Upper lobe of left lung (tissue), 6 donors: ENCODE results near the gene ETNK1. TPM values are rescaled to one million over a fixed set of nuclear protein-coding genes. Genes with fewer than 3 reads are reported as not detected.

Source experiments
- ATAC-seq, 2 donors: fragments of 200-7000 bp; cut with Tn5 transposase; one replicate each; pipeline ENCODE4 v1.9.1; 2022; ENCODE audit warnings: mild to moderate bottlenecking in 2 of 2, moderate library complexity in 2 of 2; ENCODE audit not compliant: low FRiP score in 2 of 2
- DNase-seq, 2 donors: peaks; one replicate each; pipeline ENCODE4 v3.0.0-alpha.2; 2019 to 2020
- H3K27ac ChIP-seq, 4 donors: fragments of 200-600 bp; sonication (generic); one replicate each; pipeline ENCODE4 v1.5.1; 2016 to 2019
- H3K27me3 ChIP-seq, 4 donors: fragments of 200-600 bp; sonication (generic); one replicate each; pipeline ENCODE4 v1.5.1; 2017 to 2019
- H3K36me3 ChIP-seq, 4 donors: fragments of 200-600 bp; sonication (generic); one replicate each; pipeline ENCODE4 v1.5.1; 2016 to 2019
- H3K4me1 ChIP-seq, 4 donors: fragments of 200-600 bp; sonication (generic); one replicate each; pipeline ENCODE4 v1.5.1; 2018 to 2019
- H3K4me3 ChIP-seq, 4 donors: fragments of 200-600 bp; sonication (generic); one replicate each; pipeline ENCODE4 v1.5.1; 2017 to 2019; ENCODE audit warnings: mild to moderate bottlenecking in 2 of 4, moderate library complexity in 1 of 4
- H3K9me3 ChIP-seq, 4 donors: fragments of 200-600 bp; sonication (generic); one replicate each; pipeline ENCODE4 v1.5.1; 2018 to 2019
- EP300 ChIP-seq, 4 donors: sonication (generic); formaldehyde crosslinking; IDR thresholded peaks; one replicate each; pipeline ENCODE4 v1.5.1; 2017; ENCODE audit warnings: antibody characterized with exemption in 4 of 4, control low read depth in 2 of 4
- POLR2A ChIP-seq, 4 donors: fragments of 450-650 bp; IDR thresholded peaks; one replicate each; pipeline ENCODE4 v1.5.1; 2016 to 2017; ENCODE audit warnings: antibody characterized with exemption in 4 of 4, mild to moderate bottlenecking in 2 of 4
- POLR2AphosphoS5 ChIP-seq, 2 donors: sonication (generic); formaldehyde crosslinking; IDR thresholded peaks; one replicate each; pipeline ENCODE4 v1.5.1; 2017; ENCODE audit warnings: antibody characterized with exemption in 2 of 2
- WGBS, 2 donors: methylation state at CpG; one replicate each; pipeline ENCODE4 v1.1.5; 2017 to 2018; 5-methylcytosine and 5-hydroxymethylcytosine counted together
- total RNA-seq, 6 donors: library from RNA; depleted of rRNA in 4 of 6; stranded (reverse); fragments of >200 nt in 4 of 6; gene quantifications; one replicate each; pipeline versions ENCODE4 v1.1.0 to v1.2.1, GENCODE V29; 2016 to 2021
- TF ChIP-seq, protein P1 (sequence below), 6 experiments: fragments of 450-650 bp in 4 of 6; fragments of 200-600 bp in 2 of 6; sonication (generic) in 2 of 6; IDR thresholded peaks; one replicate each; pipeline ENCODE4 v1.5.1; 2016 to 2019; ENCODE audit warnings: antibody characterized with exemption in 6 of 6
- donor health status: DM: no; HTN: no; CAD: no; lungs with moderate emphysema.
- donor health status: DM: no; HTN: yes; CAD: no; lungs with severe emphysema.

The ETNK1 gene
- total RNA-seq, 6 donors from 2014 or later, result 17.2 to 69.7 (median 47.5) TPM

DNA sequence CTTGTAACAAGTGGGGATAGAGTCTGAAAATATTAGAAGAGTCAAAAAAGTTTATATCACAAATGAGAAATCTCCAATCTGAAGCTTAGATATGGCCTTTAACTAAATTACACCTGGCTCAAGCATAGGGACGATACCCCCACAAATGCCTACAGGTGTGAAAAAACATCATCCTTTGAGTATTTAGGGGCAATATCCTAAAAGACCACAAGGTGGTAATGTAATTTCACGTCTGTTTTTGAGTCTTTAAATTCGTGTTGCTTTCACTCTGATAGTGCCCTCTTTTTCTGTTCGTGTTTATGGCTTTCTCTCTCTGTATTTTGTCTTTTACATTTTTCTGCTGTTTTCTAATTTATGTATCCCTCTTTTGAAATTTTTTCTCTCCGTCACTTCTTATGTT, 84.3 kb downstream of the ETNK1 start:
- H3K27ac ChIP-seq, result no peak overlapping the region
- H3K36me3 ChIP-seq, result no peaks in the 10 kb centered on the region
- H3K4me3 ChIP-seq, result no peak overlapping the region
- no peaks in the 10 kb centered on the region for H3K27me3 ChIP-seq
- WGBS, 2 donors, result 33 to 35% methylated on average over 5 of the region's 5 CpGs
- no peaks in the 10 kb centered on the region for H3K9me3 ChIP-seq
- DNase-seq (no peak), ATAC-seq (no peak)
- H3K4me1 ChIP-seq, result no peaks in the 10 kb centered on the region
- TF ChIP-seq, protein P1, sequence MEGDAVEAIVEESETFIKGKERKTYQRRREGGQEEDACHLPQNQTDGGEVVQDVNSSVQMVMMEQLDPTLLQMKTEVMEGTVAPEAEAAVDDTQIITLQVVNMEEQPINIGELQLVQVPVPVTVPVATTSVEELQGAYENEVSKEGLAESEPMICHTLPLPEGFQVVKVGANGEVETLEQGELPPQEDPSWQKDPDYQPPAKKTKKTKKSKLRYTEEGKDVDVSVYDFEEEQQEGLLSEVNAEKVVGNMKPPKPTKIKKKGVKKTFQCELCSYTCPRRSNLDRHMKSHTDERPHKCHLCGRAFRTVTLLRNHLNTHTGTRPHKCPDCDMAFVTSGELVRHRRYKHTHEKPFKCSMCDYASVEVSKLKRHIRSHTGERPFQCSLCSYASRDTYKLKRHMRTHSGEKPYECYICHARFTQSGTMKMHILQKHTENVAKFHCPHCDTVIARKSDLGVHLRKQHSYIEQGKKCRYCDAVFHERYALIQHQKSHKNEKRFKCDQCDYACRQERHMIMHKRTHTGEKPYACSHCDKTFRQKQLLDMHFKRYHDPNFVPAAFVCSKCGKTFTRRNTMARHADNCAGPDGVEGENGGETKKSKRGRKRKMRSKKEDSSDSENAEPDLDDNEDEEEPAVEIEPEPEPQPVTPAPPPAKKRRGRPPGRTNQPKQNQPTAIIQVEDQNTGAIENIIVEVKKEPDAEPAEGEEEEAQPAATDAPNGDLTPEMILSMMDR (IDR thresholded peaks at IDR 0.05), result peak in 3 of 6 experiments; percentile 32 to 39 (median 34)
- no peak for TF ChIP-seq EP300 (IDR thresholded peaks at IDR 0.05)
- no peak for TF ChIP-seq POLR2AphosphoS5 (IDR thresholded peaks at IDR 0.05)
- TF ChIP-seq POLR2A (IDR thresholded peaks at IDR 0.05), result no peak

DNA sequence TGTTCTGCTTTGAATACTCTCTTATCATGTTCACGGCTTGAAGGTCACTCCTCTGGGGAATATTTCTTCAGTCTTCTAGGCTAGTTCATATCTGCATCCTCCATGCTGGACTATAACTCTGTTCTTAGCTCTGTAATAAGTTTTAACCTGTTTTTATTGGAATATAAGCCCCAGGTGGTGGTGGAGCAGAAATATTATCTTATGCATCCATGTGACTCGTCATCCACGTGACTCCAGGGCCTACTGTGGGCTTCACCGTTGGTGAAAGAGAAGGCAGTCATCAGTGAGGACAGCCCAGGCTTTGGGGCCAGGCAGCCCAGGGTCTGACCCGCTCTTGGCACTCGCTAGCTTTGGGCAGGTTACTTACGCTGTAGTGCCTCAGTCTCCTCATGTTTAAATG, 87.1 kb downstream of the ETNK1 start:
- Histone ChIP-seq H3K4me3 (no peak overlapping the region), H3K9me3 (no peaks in the 10 kb centered on the region), H3K27me3 (no peaks in the 10 kb centered on the region), H3K36me3 (no peaks in the 10 kb centered on the region), H3K27ac (no peak overlapping the region), H3K4me1 (no peaks in the 10 kb centered on the region)
- no peak for ATAC-seq
- TF ChIP-seq POLR2A (IDR thresholded peaks at IDR 0.05), result no peak
- DNase-seq, result peak in 1 of 2 donors; percentile 10
- WGBS, 2 donors, result 82 to 83% methylated on average over 7 of the region's 7 CpGs

DNA sequence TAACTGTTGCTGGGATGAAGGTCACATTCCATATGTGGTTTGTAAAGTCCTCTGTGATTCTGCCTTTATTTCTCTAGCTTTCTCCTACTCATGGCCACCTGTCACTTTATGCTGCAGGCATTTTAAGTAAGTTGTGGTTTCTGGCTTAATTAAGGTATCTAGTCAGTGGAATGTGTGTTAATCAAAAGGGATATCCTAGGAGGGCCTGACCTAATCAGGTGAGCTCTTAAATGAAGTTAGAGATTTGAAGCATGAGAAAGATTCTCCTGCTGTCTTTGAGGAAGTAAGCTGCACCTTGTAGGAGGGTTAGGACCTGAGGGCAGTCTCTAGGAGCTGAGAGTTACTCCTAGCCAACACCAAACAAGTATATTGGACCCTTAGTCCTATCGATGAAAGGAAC, 90.3 kb downstream of the ETNK1 start:
- no peak for TF ChIP-seq EP300 (IDR thresholded peaks at IDR 0.05)
- no peak for TF ChIP-seq POLR2A (IDR thresholded peaks at IDR 0.05)
- TF ChIP-seq, protein P1 (IDR thresholded peaks at IDR 0.05), result no peak
- TF ChIP-seq POLR2AphosphoS5 (IDR thresholded peaks at IDR 0.05), result no peak
- Histone ChIP-seq H3K4me1 (no peaks in the 10 kb centered on the region), H3K27me3 (no peaks in the 10 kb centered on the region), H3K36me3 (no peaks in the 10 kb centered on the region), H3K4me3 (no peak overlapping the region), H3K9me3 (no peaks in the 10 kb centered on the region), H3K27ac (no peak overlapping the region)
- ATAC-seq (no peak), DNase-seq (no peak)
- WGBS, 2 donors, result 95 to 100% methylated on average over 1 of the region's 1 CpG

DNA sequence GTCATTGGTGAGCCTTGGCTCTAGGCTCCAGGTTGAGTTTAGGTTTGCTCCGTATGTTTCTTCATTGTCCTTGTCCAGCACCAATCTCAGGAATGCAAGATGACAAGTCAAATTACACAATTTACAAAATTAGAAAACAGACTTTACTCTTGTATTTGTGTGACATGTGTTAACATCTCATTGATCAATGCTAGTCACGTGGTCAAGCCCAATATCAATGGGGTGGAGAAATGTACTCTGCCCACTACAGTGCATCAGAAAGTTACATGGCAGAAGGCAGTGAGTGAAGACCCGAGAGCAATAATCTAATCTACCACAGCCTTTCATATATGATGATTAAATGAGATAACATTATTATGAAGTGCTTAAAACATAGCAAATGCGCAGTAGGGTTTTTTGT, 94.8 kb downstream of the ETNK1 start:
- WGBS, 2 donors, result 90 to 91% methylated on average over 4 of the region's 4 CpGs
- ATAC-seq (no peak), DNase-seq (no peak)
- TF ChIP-seq POLR2AphosphoS5 (IDR thresholded peaks at IDR 0.05) (no peak), POLR2A (IDR thresholded peaks at IDR 0.05) (no peak), EP300 (IDR thresholded peaks at IDR 0.05) (no peak)
- TF ChIP-seq, protein P1 (IDR thresholded peaks at IDR 0.05), result no peak
- no peaks in the 10 kb centered on the region for H3K9me3 ChIP-seq
- no peak overlapping the region for H3K4me3 ChIP-seq
- no peaks in the 10 kb centered on the region for H3K27me3 ChIP-seq
- H3K4me1 ChIP-seq, result no peaks in the 10 kb centered on the region
- H3K36me3 ChIP-seq, result no peaks in the 10 kb centered on the region
- H3K27ac ChIP-seq, result no peak overlapping the region

DNA sequence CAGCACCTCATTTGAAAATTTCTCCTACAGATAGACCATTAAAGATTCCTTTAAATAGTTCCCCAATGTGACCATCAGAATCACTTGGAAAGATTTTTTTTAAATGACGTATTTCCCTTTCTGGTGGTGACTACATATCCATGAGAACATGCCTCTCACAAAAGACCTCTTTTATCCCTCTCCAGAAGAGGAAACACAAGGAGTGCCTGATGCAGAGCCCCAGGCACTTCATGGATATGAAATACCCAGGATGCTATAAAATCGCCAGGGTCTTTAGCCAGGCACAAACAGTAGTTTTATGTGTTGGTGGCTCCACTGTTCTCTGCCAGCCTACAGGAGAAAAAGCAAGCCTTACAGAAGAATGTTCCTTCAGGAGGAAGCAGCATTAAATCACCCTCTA, 97.1 kb downstream of the ETNK1 start:
- Histone ChIP-seq H3K4me3 (no peak overlapping the region), H3K27me3 (no peaks in the 10 kb centered on the region), H3K4me1 (no peaks in the 10 kb centered on the region), H3K9me3 (no peaks in the 10 kb centered on the region), H3K27ac (no peak overlapping the region), H3K36me3 (no peaks in the 10 kb centered on the region)
- TF ChIP-seq EP300 (IDR thresholded peaks at IDR 0.05) (no peak), POLR2AphosphoS5 (IDR thresholded peaks at IDR 0.05) (no peak), POLR2A (IDR thresholded peaks at IDR 0.05) (no peak)
- TF ChIP-seq, protein P1 (IDR thresholded peaks at IDR 0.05), result no peak
- 88 to 98% methylated on average over 2 of the region's 2 CpGs for WGBS, 2 donors
- ATAC-seq, result no peak
- DNase-seq, result no peak
